ENCODE results near the gene MT1A. TPM values are rescaled to one million over a fixed set of nuclear protein-coding genes. Genes with fewer than 3 reads are reported as not detected.

MT1A gene
- polyA plus RNA-seq, 1 of the 3 experiments (the other 2 are of a cell fraction): 5.4 TPM

- H2AFZ ChIP-seq (ENCODE audit: low read depth): no peak overlapping the region
- H4K20me1 ChIP-seq (ENCODE audit: insufficient read depth): no peaks in the 10 kb centered on the region
- no peaks in the 10 kb centered on the region for H3K9me3 ChIP-seq
- H3K9me2 ChIP-seq: no peaks in the 10 kb centered on the region
- H3K27me3 ChIP-seq (ENCODE audit: insufficient read depth): no peaks in the 10 kb centered on the region
- no peak overlapping the region for H3K4me3 ChIP-seq (ENCODE audit: low read depth in 2 of 2, low read length in 1 of 2)
- no peak overlapping the region for H3K27ac ChIP-seq (ENCODE audit: low read depth in 2 of 2, low read length in 1 of 2)
- DNase-seq: no peak
- CTCF ChIA-PET: interaction anchor here (1.2 to 1.6 kb wide), 4 partner anchors 10 to 87 kb away, joined by 3 to 7 read pairs (median 4); partner anchors contain the start of gene MT1H
- no peak overlapping the region for H3K4me2 ChIP-seq
- H3K9ac ChIP-seq: no peak overlapping the region
- TF ChIP-seq MXI1 (IDR thresholded peaks at IDR 0.05; ENCODE audit: low read depth, low read length): no peak
- no peak for TF ChIP-seq FOSL2 (IDR thresholded peaks at IDR 0.05; ENCODE audit: borderline replicate concordance, low read depth)
- no peak for TF ChIP-seq ELF1 (IDR thresholded peaks at IDR 0.05)
- TF ChIP-seq RAD21 (IDR thresholded peaks at IDR 0.05; ENCODE audit: low read length): no peak
- TF ChIP-seq REST (IDR thresholded peaks at IDR 0.05; ENCODE audit: low read depth, low read length): no peak
- TF ChIP-seq PBX3 (IDR thresholded peaks at IDR 0.05): no peak
- TF ChIP-seq POLR2AphosphoS5 (IDR thresholded peaks at IDR 0.05; ENCODE audit: low read depth, low read length): no peak
- TF ChIP-seq NRF1 (IDR thresholded peaks at IDR 0.05; ENCODE audit: low read depth, low read length): no peak
- TF ChIP-seq GABPA (IDR thresholded peaks at IDR 0.05; ENCODE audit: low read depth): no peak
- no peak for TF ChIP-seq ZBTB33 (IDR thresholded peaks at IDR 0.05; ENCODE audit: borderline replicate concordance, low read depth)
- TF ChIP-seq EZH2phosphoT487 (IDR thresholded peaks at IDR 0.05; ENCODE audit: borderline replicate concordance, low read depth): no peak
- no peak for TF ChIP-seq IRF3 (IDR thresholded peaks at IDR 0.05; ENCODE audit: low read depth, low read length)
- TF ChIP-seq SMC3 (IDR thresholded peaks at IDR 0.05; ENCODE audit: low read depth, low read length): no peak
- no peak for TF ChIP-seq EP300 (IDR thresholded peaks at IDR 0.05; ENCODE audit: borderline replicate concordance in 1 of 2, low read depth in 1 of 2, low read length in 1 of 2)
- no peak for TF ChIP-seq RCOR1 (IDR thresholded peaks at IDR 0.05; ENCODE audit: low read length)
- no peak for TF ChIP-seq CHD2 (IDR thresholded peaks at IDR 0.05; ENCODE audit: low read length, partially characterized antibody)
- TF ChIP-seq NFIC (IDR thresholded peaks at IDR 0.05; ENCODE audit: borderline replicate concordance): no peak
- TF ChIP-seq USF1 (IDR thresholded peaks at IDR 0.05; ENCODE audit: borderline replicate concordance, low read depth): no peak
- no peak for TF ChIP-seq USF2 (IDR thresholded peaks at IDR 0.05; ENCODE audit: borderline replicate concordance, low read depth, low read length)
- 60% methylated on average over 1 of the region's 1 CpG for WGBS (ENCODE audit: low lambda C conversion rate)
- no peaks in the 10 kb centered on the region for H3K36me3 ChIP-seq (replicated peaks in 1 of 2; ENCODE audit: control insufficient read depth in 1 of 2, insufficient read depth in 2 of 2, low read length in 1 of 2)
- peaks cover 0 to 6% of the 10 kb centered on the region in 2 experiments; a peak in 1 of 4 replicates for H3K4me1 ChIP-seq (ENCODE audit: control insufficient read depth in 1 of 2, insufficient read depth in 2 of 2, low read depth in 1 of 2, low read length in 1 of 2)
- H3K79me2 ChIP-seq (ENCODE audit: insufficient read depth): no peaks in the 10 kb centered on the region
- no peaks in the 10 kb centered on the region for H3F3A ChIP-seq (replicated peaks; ENCODE audit: insufficient read depth)
- POLR2A ChIA-PET: no interaction called here
These were observed 50.3 kb downstream of the MT1A start for GRCh38 chr16:56688762-56689161.

Measured in SK-N-SH (cell line).